Hypothalamus (tissue), 51 donors: ENCODE measurements around the gene INCA1.

ENCODE experiments used
- DNase-seq, 51 donors: peaks; one replicate each; lab custom pipeline; 2025; lab: John Stamatoyannopoulos, UW

INCA1 gene

GRCh38 chr17:5014357-5014756 lies 17.0 kb upstream of the INCA1 start:
- DNase-seq, result no peak

GRCh38 chr17:5011928-5012327 lies 14.6 kb upstream of the INCA1 start:
- no peak for DNase-seq

GRCh38 chr17:5003214-5003867 lies 6.0 kb upstream of the INCA1 start:
- no peak for DNase-seq

GRCh38 chr17:5002121-5002788 lies 4.9 kb upstream of the INCA1 start:
- no peak for DNase-seq

- DNase-seq, result peak in 3 of 51 donors; percentile 7 to 18 (median 11)
These were observed 2.9 kb upstream of the INCA1 start for GRCh38 chr17:5000237-5000639.

GRCh38 chr17:4999430-5000093 lies 2.2 kb upstream of the INCA1 start:
- DNase-seq, result no peak

- DNase-seq, result no peak
These were observed 1.6 kb upstream of the INCA1 start for GRCh38 chr17:4998732-4999429.

- DNase-seq, result peak in 21 of 51 donors; percentile 13 to 77 (median 50)
These were observed 857 bp upstream of the INCA1 start for GRCh38 chr17:4998027-4998731.

- DNase-seq, result no peak
These were observed 3.2 kb downstream of the INCA1 start for GRCh38 chr17:4994081-4994595.

- DNase-seq, result peak in 3 of 51 donors; percentile 53 to 58 (median 54)
These were observed 9.4 kb downstream of the INCA1 start for GRCh38 chr17:4987767-4988567.

GRCh38 chr17:4986951-4987766 lies 10.2 kb downstream of the INCA1 start, which contains the start of gene CAMTA2:
Gene CAMTA2, minus strand, starts transcription at chr17:4987675. Its CDS starts 1,453 bp downstream, at chr17:4986222.
- peak; percentile 24 to 90 (median 79) for DNase-seq

- peak in 2 of 51 donors; percentile 9 to 14 for DNase-seq
These were observed 10.9 kb downstream of the INCA1 start for GRCh38 chr17:4986403-4986802.

GRCh38 chr17:4982305-4982704 lies 15.0 kb downstream of the INCA1 start:
- DNase-seq, result no peak

GRCh38 chr17:4980644-4981216 lies 16.6 kb downstream of the INCA1 start:
- peak in 2 of 51 donors; percentile 15 to 32 for DNase-seq

- DNase-seq, result no peak
These were observed 18.6 kb downstream of the INCA1 start for GRCh38 chr17:4978726-4979125.

GRCh38 chr17:4974115-4974670 lies 23.1 kb downstream of the INCA1 start:
- peak in 1 of 51 donors; percentile 17 for DNase-seq

GRCh38 chr17:4973256-4974114 lies 23.8 kb downstream of the INCA1 start:
- DNase-seq, result no peak
